GM21576 (cell line): ENCODE data around the gene MAN1A1.
"Not testable (repeated sequence)": the region's sequence is repeated elsewhere in the genome, so short reads cannot be mapped to it uniquely, and the experiment has no call there.

Experiments
- ATAC-seq: cut with Tn5 transposase; IDR thresholded peaks from one replicate; pipeline ENCODE4 v1.9.1; 2021; ENCODE audit warnings: mild to moderate bottlenecking, moderate library complexity; ENCODE audit not compliant: unreplicated experiment

The MAN1A1 gene

DNA sequence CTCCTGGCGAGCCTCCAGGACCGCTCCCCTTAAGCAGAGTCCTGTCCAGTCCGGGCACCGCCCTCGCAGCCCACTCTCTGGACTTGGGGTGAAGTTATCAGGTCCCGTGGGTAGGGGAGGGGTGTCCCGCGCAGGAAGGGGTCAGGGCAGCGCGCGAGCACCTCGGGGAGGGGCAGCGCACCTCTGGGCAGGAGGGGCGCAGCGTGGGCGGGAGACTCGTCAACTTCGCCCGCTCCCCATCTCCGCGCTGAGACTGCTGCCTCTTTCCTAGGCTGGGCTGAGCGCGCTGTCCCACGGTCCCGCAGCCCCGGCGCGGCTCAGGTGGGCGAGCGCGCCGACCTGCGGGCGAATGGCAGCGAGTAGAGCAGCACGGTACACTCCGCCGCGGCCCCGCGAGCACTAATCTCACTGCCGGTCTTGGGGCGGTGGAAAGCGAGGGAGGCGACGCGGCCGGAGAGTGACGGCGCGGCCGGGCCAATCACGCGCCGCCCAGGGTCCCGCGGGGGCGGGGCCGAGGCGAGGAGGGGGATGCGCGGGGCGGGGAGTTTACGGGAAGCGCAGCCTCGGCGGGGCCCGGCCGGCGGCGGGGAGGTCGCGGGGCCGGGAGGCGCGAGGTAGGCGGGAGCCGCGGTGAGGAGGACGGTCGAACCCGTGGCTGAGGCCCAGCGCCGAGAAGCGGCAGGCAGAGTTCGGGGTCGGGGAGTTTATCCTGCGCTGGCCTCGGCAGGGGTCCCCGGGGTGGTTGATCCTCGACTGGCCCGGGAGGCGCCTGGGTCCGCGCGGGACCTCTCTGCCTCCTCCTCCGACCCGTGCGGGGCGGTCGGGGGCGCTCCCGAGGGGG, at the start of gene MAN1A1:
MAN1A1 (minus strand) TSS at position 401 of the 841 bp plus-strand sequence. CDS start 696 bp downstream, outside the sequence.
- peak; percentile 73 for ATAC-seq

- ATAC-seq: peak; percentile 71
Observed at GRCh38 chr6:119395192-119395591, 45.6 kb upstream of the MAN1A1 start.

DNA sequence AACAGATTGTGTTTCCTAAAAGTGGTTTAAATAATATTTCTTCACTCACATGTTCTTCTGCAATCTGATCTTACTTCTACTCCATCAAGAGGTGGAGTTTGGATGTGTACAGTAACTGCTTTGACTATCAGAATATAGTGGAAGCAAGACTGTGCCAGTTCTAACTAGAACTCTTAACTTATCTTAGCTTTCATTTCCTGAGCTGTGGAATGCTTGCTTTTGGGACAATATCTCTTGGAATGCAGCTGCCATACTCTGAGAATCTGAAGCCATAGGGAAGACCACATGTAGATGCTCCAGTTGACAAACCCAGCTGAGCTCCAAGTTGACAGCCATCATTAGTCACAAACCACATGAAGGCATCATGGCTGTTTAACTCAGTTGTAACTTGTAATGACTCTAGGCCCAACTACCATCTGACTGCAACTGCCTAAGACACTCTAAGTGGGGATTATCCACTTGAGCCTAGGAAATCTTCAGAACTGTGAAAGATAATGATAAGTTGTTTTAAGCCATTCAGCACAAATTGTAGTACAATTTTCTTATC, 40.8 kb upstream of the MAN1A1 start:
- no peak for ATAC-seq

DNA sequence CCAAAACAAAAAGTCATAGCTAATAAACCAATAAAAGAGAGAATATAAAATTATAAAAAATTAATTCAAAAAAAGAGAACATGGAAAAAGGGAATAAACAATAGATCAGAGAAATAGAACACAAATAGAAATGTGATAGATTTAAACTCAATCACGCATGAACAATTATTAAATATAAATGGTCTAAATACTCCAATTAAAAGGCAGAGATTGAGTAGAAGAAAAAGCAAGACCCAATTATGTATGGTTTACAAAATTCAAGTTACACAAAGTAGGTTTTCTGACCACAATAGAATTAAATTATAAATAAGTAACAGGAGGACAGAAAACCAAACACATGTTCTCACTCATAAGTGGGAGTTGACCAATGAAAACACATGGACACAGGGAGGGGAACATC, 36.4 kb upstream of the MAN1A1 start:
- ATAC-seq: no peak

DNA sequence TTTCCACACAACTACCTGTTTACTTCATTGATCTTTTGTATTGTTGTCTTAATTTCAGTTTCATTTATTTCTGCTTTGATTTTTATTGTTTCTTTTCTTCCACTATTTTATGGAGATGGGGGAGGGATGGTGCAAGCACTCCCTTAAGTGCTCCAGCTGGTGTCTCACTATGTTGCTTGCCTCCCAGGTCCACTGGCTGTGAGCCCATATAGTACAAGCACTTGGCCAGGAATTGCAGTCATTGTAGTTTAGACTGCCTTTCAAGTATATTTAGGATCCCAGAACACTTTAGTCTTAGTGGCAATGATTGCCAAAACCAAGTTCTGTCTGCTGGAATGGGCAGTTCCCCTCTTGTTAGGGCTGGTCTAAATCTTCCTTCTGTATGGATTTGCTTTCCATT, 34.9 kb upstream of the MAN1A1 start:
- ATAC-seq: no peak

DNA sequence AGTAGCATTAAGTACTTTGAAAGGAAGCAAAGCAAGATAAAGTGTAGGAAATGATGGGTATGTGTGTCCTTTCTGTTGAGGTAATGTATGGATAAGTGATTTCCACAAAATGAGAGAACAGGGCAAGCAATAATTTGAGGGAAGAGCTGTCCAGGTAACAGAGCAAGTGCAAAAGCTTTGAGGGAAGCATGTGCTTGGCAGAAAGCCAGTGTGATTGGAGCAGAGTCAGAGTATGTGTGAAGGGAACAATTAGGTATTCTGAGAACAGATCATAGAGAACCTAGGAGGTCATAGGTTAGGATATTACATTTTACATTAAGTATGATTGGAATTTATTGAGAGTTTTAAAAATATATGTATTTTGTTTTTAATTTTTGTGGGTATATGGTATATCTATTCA, 30.2 kb upstream of the MAN1A1 start:
- no peak for ATAC-seq

DNA sequence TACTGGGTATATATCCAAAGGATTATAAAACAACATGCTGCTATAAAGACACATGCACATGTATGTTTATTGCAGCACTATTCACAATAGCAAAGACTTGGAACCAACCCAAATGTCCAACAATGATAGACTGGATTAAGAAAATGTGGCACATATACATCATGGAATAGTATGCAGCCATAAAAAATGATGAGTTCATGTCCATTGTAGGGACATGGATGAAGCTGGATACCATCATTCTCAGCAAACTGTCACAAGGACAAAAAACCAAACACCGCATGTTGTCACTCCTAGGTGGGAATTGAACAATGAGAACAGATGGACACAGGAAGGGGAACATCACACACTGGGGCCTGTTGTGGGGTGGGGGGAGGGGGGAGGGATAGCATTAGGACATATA, 27.5 kb upstream of the MAN1A1 start:
- not testable (repeated sequence) for ATAC-seq

DNA sequence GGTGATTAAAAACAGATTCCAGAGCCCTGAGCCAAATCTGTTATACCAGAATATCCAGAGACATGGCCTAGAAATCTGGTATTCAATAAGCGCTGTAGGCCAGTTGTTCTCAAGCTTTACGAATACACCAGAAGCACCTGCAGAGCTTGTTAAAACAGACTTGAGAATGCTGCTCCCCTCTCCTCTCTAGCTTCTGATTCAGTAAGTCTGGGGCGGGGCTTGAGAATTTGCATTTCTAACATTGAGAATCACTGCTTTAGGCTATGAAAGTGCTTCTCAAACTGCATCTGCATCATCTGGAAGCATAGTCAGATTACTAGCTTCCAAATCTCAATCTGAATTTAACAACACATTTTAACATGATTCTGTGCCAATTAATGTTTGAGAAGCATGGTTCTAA, 20.5 kb upstream of the MAN1A1 start:
- no peak for ATAC-seq

DNA sequence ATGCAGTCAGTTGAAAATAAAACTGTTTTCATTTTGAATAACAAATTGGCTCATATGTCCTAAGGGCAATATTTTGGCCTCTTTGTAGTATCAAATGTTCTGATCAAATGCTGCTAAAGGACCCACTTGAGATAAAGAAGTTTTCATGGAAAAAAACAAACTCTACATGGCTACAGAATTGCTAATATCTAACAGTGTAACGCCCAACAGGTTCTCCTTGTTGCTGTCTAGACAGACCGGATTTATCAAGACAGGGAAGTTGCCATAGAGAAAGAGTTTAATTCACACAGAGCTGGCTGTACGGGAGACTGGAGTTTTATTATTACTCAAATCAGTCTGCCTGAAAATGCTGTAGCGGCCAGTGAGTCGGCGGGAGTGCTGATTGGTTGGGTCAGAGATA, 19.4 kb upstream of the MAN1A1 start:
- ATAC-seq: no peak

- no peak for ATAC-seq
Observed at GRCh38 chr6:119361209-119361608, 11.6 kb upstream of the MAN1A1 start.

DNA sequence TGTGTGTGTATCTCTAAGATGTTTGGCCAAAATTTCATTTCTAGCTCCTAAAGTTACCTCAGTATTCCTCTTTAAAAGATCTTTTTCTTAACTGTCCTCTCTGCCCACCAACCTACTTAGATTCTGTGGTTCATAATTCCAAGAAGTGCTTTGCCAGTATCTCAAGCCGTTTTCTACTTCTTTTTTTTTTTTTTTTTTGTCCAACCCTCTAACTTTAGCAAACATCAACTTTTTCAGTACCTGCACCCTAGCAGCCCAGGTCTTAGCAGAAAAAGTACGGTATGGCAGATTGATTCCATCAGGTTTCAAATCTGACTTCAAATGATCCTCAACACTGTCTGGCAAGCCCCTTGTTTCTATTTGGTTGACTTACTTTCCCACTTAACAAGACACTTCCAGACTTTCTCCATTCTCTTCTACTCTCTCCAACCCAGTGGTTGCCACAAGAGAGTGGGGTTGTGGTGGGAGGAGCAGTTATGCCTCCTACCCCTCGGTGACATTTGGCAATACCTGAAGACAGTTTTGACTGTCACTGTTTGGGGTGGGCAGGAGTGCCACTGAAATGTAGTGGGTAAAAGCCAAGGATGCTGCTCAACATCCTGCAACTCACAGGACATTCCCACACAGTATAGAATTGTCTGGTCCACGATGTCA, 10.8 kb upstream of the MAN1A1 start:
- ATAC-seq: no peak

- no peak for ATAC-seq
Observed at GRCh38 chr6:119355890-119356289, 6.3 kb upstream of the MAN1A1 start.

GRCh38 chr6:119355157-119355556, 5.6 kb upstream of the MAN1A1 start:
- no peak for ATAC-seq

DNA sequence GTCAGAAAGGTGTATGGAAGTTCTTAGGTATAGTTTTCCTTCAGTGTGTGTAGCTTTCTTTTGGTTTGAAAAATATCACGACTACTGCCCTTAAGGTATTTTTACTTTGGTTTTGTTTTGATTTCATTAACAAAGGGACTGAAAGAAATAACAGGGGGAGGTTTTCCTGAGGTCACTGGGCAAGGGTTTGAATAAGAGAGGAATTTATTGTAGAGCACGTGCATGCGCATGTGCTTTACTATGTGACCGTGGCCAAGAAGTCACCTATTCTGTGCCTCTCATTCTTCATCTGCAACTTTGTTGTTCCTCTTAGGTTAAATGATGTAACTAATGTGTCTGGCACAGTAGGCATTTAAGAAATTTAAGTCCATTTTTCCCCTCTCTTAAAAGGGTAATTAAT, 4.1 kb upstream of the MAN1A1 start:
- no peak for ATAC-seq

- ATAC-seq: no peak
Observed at GRCh38 chr6:119352001-119352400, 2.4 kb upstream of the MAN1A1 start.

DNA sequence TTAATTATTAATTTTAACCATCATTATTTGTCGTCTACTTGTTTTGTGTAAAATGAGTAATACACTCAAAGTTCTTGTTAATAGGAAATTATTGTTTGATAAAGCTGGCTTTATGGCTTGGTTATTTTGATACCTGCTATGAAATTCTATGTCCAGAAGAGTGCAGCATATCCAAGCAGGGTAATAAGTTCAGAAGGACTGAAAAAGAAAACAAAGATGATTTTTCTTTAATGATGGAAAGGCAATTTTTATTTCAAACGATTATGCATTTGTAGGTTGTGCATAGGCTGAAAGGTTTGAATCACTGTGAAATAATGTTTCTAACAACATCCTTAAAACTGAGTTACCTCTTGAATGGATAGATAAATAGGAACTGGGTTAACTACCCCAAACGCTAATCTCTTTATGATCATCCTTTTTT, 1.4 kb upstream of the MAN1A1 start:
- ATAC-seq: no peak

- ATAC-seq: peak; percentile 10
Observed at GRCh38 chr6:119350202-119350951, 816 bp upstream of the MAN1A1 start.

DNA sequence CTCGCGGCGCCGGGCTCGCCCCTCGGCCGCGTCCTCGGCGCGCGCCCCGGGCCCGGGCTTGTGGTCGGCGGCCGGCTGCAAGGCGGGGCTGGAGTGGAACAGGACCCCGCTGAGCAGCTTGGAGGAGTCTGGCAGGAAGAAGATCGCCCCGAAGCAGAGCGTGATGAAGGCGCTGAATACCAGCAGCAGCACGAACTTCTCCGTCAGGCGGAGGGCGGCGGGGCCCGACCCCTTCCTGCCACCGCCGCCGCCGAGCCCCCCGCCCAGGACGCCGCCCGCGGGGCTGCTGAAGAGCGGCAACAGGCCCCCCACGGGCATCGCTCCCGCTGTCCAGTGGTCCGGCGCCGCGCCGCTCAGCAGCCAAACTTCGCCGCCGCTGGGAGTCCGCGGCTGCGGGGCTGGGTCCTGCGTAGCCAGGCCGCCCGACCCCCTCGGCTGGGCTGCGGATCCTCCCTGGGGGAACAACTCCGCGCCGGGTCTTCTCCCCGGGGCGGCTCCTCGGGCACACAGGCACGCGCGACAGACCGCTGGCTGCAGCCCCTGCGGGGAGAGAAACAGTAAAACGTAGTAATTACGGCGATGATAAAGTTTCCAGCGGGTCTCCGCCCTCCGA, 707 bp downstream of the MAN1A1 start:
- ATAC-seq: peak; percentile 1

GRCh38 chr6:119348096-119348747, 1.3 kb downstream of the MAN1A1 start:
- ATAC-seq: peak; percentile 28

GRCh38 chr6:119347466-119348095, 2.0 kb downstream of the MAN1A1 start:
- ATAC-seq: peak; percentile 19
